ENCODE measurements around the gene RNF141. TPM values are rescaled to one million over a fixed set of nuclear protein-coding genes. Genes with fewer than 3 reads are reported as not detected.

RNF141 gene
- total and polyA plus RNA-seq, 10 of the 15 experiments (the other 5 are each of a cell fraction or from before 2014, with no cell fraction given): 7.6 to 36.8 (median 13.6) TPM

DNA sequence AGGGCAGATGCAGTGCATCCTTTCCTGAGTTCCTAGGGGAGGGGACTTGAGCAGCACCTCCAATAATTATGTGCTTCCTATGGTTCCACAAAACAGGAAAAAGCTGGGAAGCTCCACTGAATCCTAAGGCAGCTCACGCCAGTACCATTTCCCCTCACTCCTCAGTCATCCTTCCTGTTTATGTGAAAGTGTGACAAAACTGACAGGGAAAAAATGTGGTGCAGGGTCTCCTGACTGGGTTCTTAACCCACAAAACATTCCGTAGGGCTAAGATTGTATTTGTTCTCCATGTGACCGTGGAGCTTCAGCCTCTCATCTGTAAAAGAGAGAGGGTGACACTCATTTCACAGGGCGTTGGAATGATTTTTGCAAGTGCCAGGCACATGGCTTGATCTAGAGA lies 39.6 kb upstream of the RNF141 start:
- Histone ChIP-seq H3K4me1 (ENCODE audit: control insufficient read depth, insufficient read depth, low read length) (no peaks in the 10 kb centered on the region), H3K79me2 (ENCODE audit: control insufficient read depth, insufficient read depth, low read length) (no peaks in the 10 kb centered on the region), H3K9ac (ENCODE audit: control insufficient read depth, insufficient read depth, low read length) (no peak overlapping the region), H3K4me2 (ENCODE audit: control insufficient read depth, insufficient read depth) (no peak overlapping the region), H4K20me1 (ENCODE audit: control insufficient read depth, insufficient read depth) (no peaks in the 10 kb centered on the region), H3K4me3 (no peak overlapping the region), H3K27me3 (replicated peaks in 1 of 2; ENCODE audit: control insufficient read depth in 2 of 2, insufficient read depth in 2 of 2, low read length in 1 of 2) (peaks cover 2 to 5% of the 10 kb centered on the region in 2 experiments), H3K27ac (ENCODE audit: control insufficient read depth, insufficient read depth) (no peak overlapping the region), H3K36me3 (ENCODE audit: control insufficient read depth in 2 of 2, insufficient read depth in 2 of 2, low read length in 1 of 2) (no peaks in the 10 kb centered on the region), H2AFZ (ENCODE audit: control insufficient read depth, low read depth, low read length) (no peak overlapping the region), H3K9me3 (replicated peaks; ENCODE audit: control insufficient read depth, insufficient read depth, low read length) (no peaks in the 10 kb centered on the region)
- RAD21 ChIA-PET (ENCODE audit: unreplicated experiment): no interaction called here
- in situ Hi-C loops (cut with MboI) (no loop called here), intact Hi-C loops (cut with micrococcal nuclease; ENCODE audit: unreplicated experiment) (no loop called here)
- no peak for DNase-seq (ENCODE audit: low read depth, low spot score)
- TF ChIP-seq HDAC2 (IDR thresholded peaks at IDR 0.05) (no peak), CEBPZ (IDR thresholded peaks at IDR 0.05; ENCODE audit: low read depth, low read length) (no peak)
- TF ChIP-seq, protein P1, sequence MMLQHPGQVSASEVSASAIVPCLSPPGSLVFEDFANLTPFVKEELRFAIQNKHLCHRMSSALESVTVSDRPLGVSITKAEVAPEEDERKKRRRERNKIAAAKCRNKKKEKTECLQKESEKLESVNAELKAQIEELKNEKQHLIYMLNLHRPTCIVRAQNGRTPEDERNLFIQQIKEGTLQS (IDR thresholded peaks at IDR 0.05; ENCODE audit: borderline replicate concordance, extremely low read depth, low read depth, low read length): no peak
- SMC1A ChIA-PET (ENCODE audit: uncharacterized antibody, unreplicated experiment): no interaction called here
- WGBS (ENCODE audit: insufficient coverage, insufficient replicate concordance, low lambda C conversion rate, missing lambda C conversion rate): 21% methylated on average over 4 of the region's 4 CpGs
- POLR2A ChIA-PET: no interaction called here
- no TSS peak for BruUV-seq (replicated peaks)
- CTCF ChIA-PET: interaction anchor here (1.2 kb wide), 1 partner anchor 167 kb away, joined by 4 read pairs; no protein-coding TSS in a partner anchor
- FAIRE-seq: no peak
- no peak for ATAC-seq

DNA sequence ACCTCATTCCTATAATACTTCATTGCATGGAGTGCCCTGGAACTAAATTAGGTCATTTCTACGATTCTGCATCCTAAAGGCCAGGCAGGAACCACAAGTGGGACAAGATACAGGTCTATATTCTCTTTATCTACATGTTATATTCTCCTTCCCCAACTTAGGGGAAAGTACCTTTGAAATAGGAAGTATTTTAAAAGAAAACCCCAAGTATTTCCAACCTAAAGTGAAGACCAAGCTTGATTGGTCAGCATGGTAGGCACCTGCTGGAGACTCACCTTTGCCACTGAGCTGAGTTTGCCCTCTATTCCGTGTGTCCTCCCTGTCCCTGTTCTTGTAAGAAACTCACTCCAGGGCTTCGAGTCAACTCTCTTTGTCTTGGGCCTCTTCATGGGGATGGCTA lies 38.7 kb upstream of the RNF141 start:
- in situ Hi-C loops (cut with MboI) (no loop called here), intact Hi-C loops (cut with micrococcal nuclease; ENCODE audit: unreplicated experiment) (no loop called here)
- Histone ChIP-seq H3K36me3 (ENCODE audit: control insufficient read depth in 2 of 2, insufficient read depth in 2 of 2, low read length in 1 of 2) (no peaks in the 10 kb centered on the region), H3K79me2 (ENCODE audit: control insufficient read depth, insufficient read depth, low read length) (no peaks in the 10 kb centered on the region), H3K4me3 (no peak overlapping the region), H3K9ac (ENCODE audit: control insufficient read depth, insufficient read depth, low read length) (no peak overlapping the region), H3K9me3 (replicated peaks; ENCODE audit: control insufficient read depth, insufficient read depth, low read length) (no peaks in the 10 kb centered on the region), H3K4me2 (ENCODE audit: control insufficient read depth, insufficient read depth) (no peak overlapping the region), H4K20me1 (ENCODE audit: control insufficient read depth, insufficient read depth) (no peaks in the 10 kb centered on the region), H3K4me1 (ENCODE audit: control insufficient read depth, insufficient read depth, low read length) (no peaks in the 10 kb centered on the region), H3K27ac (ENCODE audit: control insufficient read depth, insufficient read depth) (no peak overlapping the region), H3K27me3 (replicated peaks in 1 of 2; ENCODE audit: control insufficient read depth in 2 of 2, insufficient read depth in 2 of 2, low read length in 1 of 2) (peaks cover 2 to 5% of the 10 kb centered on the region in 2 experiments; a peak in 3 of 4 replicates), H2AFZ (ENCODE audit: control insufficient read depth, low read depth, low read length) (no peak overlapping the region)
- DNase-seq (ENCODE audit: low read depth, low spot score) (no peak), ATAC-seq (no peak), FAIRE-seq (no peak)
- SMC1A ChIA-PET (ENCODE audit: uncharacterized antibody, unreplicated experiment): no interaction called here
- no TSS peak for BruUV-seq (replicated peaks)
- CTCF ChIA-PET: interaction anchor here (1.2 kb wide), 1 partner anchor 166 kb away, joined by 4 read pairs; no protein-coding TSS in a partner anchor
- RAD21 ChIA-PET (ENCODE audit: unreplicated experiment): no interaction called here
- whole genome bisulfite sequencing (ENCODE audit: insufficient coverage, insufficient replicate concordance, low lambda C conversion rate, missing lambda C conversion rate): 9% methylated on average over 3 of the region's 3 CpGs
- POLR2A ChIA-PET: no interaction called here
- TF ChIP-seq RELB (IDR thresholded peaks at IDR 0.05; ENCODE audit: low read depth) (no peak), MTA3 (IDR thresholded peaks at IDR 0.05; ENCODE audit: borderline replicate concordance, low read length) (no peak), ZNF622 (IDR thresholded peaks at IDR 0.05) (no peak), ZNF24 (IDR thresholded peaks at IDR 0.05) (no peak), E4F1 (IDR thresholded peaks at IDR 0.05; ENCODE audit: borderline replicate concordance, partially characterized antibody) (no peak), FOXM1 (IDR thresholded peaks at IDR 0.05; ENCODE audit: low read depth, low read length) (no peak), CBX3 (IDR thresholded peaks at IDR 0.05; ENCODE audit: borderline replicate concordance, low read depth) (no peak)

Measured in GM12878 (cell line).